T-helper 17 cell (primary cell): Measurements from ENCODE around the gene SH3RF3. TPM values are rescaled to one million over a fixed set of nuclear protein-coding genes. Genes with fewer than 3 reads are reported as not detected.

Experiments used
- ATAC-seq: fragments of 150-1000 bp; cut with Tn5 transposase; 2 replicates; pipeline ENCODE4 v1.10.0; 2021; ENCODE audit warnings: mild to moderate bottlenecking, moderate library complexity
- DNase-seq, 3 donors: peaks; one replicate each; pipeline versions ENCODE4 v3.0.0 to v3.0.0-alpha.2; 2020 to 2021
- H3K9me3 ChIP-seq: one replicate; pipeline ENCODE4 v1.7.0; 2013; ENCODE audit warnings: low read length, mild to moderate bottlenecking; ENCODE audit not compliant: control insufficient read depth, poor library complexity, severe bottlenecking
- H3K27ac Mint-ChIP-seq: one replicate; pipeline ENCODE4 v1.8.0; 2022; ENCODE audit warnings: mild to moderate bottlenecking, moderate library complexity, mixed read lengths
- H3K27me3 Mint-ChIP-seq: one replicate; pipeline ENCODE4 v1.8.0; 2022; ENCODE audit warnings: mixed read lengths
- H3K36me3 Mint-ChIP-seq: one replicate; pipeline ENCODE4 v1.8.0; 2022; ENCODE audit warnings: low read depth, mixed read lengths
- H3K4me1 Mint-ChIP-seq: one replicate; pipeline ENCODE4 v1.8.0; 2022; ENCODE audit warnings: mild to moderate bottlenecking, mixed read lengths
- H3K4me3 Mint-ChIP-seq: one replicate; pipeline ENCODE4 v1.8.0; 2022; ENCODE audit warnings: mild to moderate bottlenecking, moderate library complexity, mixed read lengths
- total RNA-seq, 4 donors: library from RNA in 2 of 4; stranded (reverse) in 2 of 4; gene quantifications; one replicate each; pipeline ENCODE4 v1.2.3 and lab custom pipeline; 2022 to 2026

SH3RF3 gene
- total RNA-seq, 2 donors from 2014 or later, result 0.16 to 0.27 TPM

- no peak for ATAC-seq
- no peaks in the 10 kb centered on the region for H3K36me3 Mint-ChIP-seq
- H3K4me1 Mint-ChIP-seq, result peaks cover 3% of the 10 kb centered on the region
- no peak overlapping the region for H3K4me3 Mint-ChIP-seq
- peaks cover 85% of the 10 kb centered on the region for H3K27me3 Mint-ChIP-seq
- H3K27ac Mint-ChIP-seq, result no peak overlapping the region
- no peaks in the 10 kb centered on the region for H3K9me3 ChIP-seq
- no peak for DNase-seq
Observed at GRCh38 chr2:109135359-109136197, 6.6 kb downstream of the SH3RF3 start.

GRCh38 chr2:109136542-109136941, 7.5 kb downstream of the SH3RF3 start:
- no peak for DNase-seq
- Mint-ChIP-seq H3K27ac (no peak overlapping the region), H3K4me1 (peaks cover 3% of the 10 kb centered on the region), H3K36me3 (no peaks in the 10 kb centered on the region), H3K4me3 (no peak overlapping the region), H3K27me3 (peaks cover 83% of the 10 kb centered on the region)
- ATAC-seq, result no peak
- H3K9me3 ChIP-seq, result no peaks in the 10 kb centered on the region

- H3K27me3 Mint-ChIP-seq, result peaks cover 78% of the 10 kb centered on the region
- peaks cover 5% of the 10 kb centered on the region for H3K4me1 Mint-ChIP-seq
Observed at GRCh38 chr2:109137616-109138015, 8.6 kb downstream of the SH3RF3 start.

GRCh38 chr2:109138449-109138848, 9.4 kb downstream of the SH3RF3 start:
- DNase-seq (no peak), ATAC-seq (no peak)
- Mint-ChIP-seq H3K27me3 (peaks cover 74% of the 10 kb centered on the region), H3K27ac (no peak overlapping the region), H3K4me1 (peaks cover 11% of the 10 kb centered on the region), H3K36me3 (no peaks in the 10 kb centered on the region), H3K4me3 (no peak overlapping the region)
- no peaks in the 10 kb centered on the region for H3K9me3 ChIP-seq

More at GRCh38 chr2:109137616-109138015, 8.6 kb downstream of the SH3RF3 start:
- H3K9me3 ChIP-seq, result no peaks in the 10 kb centered on the region
- Mint-ChIP-seq H3K27ac (no peak overlapping the region), H3K4me3 (no peak overlapping the region), H3K36me3 (no peaks in the 10 kb centered on the region)
- no peak for DNase-seq
- ATAC-seq, result no peak

GRCh38 chr2:109139002-109139401, 10.0 kb downstream of the SH3RF3 start:
- H3K36me3 Mint-ChIP-seq, result no peaks in the 10 kb centered on the region
- H3K27me3 Mint-ChIP-seq, result peaks cover 69% of the 10 kb centered on the region
- H3K9me3 ChIP-seq, result no peaks in the 10 kb centered on the region
- DNase-seq (no peak), ATAC-seq (no peak)
- H3K27ac Mint-ChIP-seq, result no peak overlapping the region
- no peak overlapping the region for H3K4me3 Mint-ChIP-seq
- H3K4me1 Mint-ChIP-seq, result peaks cover 15% of the 10 kb centered on the region

GRCh38 chr2:109139865-109140396, 10.9 kb downstream of the SH3RF3 start:
- H3K4me3 Mint-ChIP-seq, result no peak overlapping the region
- peaks cover 20% of the 10 kb centered on the region for H3K4me1 Mint-ChIP-seq
- H3K9me3 ChIP-seq, result no peaks in the 10 kb centered on the region
- H3K27me3 Mint-ChIP-seq, result peaks cover 62% of the 10 kb centered on the region
- no peaks in the 10 kb centered on the region for H3K36me3 Mint-ChIP-seq
- DNase-seq, result no peak
- H3K27ac Mint-ChIP-seq, result no peak overlapping the region
- no peak for ATAC-seq

GRCh38 chr2:109141006-109141600, 12.1 kb downstream of the SH3RF3 start:
- no peaks in the 10 kb centered on the region for H3K9me3 ChIP-seq
- Mint-ChIP-seq H3K27me3 (peaks cover 57% of the 10 kb centered on the region), H3K36me3 (no peaks in the 10 kb centered on the region), H3K27ac (no peak overlapping the region), H3K4me1 (peaks cover 24% of the 10 kb centered on the region), H3K4me3 (no peak overlapping the region)
- DNase-seq (no peak), ATAC-seq (no peak)

- DNase-seq, result no peak
- H3K27me3 Mint-ChIP-seq, result peaks cover 50% of the 10 kb centered on the region
- no peak overlapping the region for H3K27ac Mint-ChIP-seq
- H3K36me3 Mint-ChIP-seq, result no peaks in the 10 kb centered on the region
- no peak for ATAC-seq
- no peaks in the 10 kb centered on the region for H3K9me3 ChIP-seq
- peaks cover 24% of the 10 kb centered on the region for H3K4me1 Mint-ChIP-seq
- H3K4me3 Mint-ChIP-seq, result no peak overlapping the region
Observed at GRCh38 chr2:109141727-109142283, 12.8 kb downstream of the SH3RF3 start.

- Mint-ChIP-seq H3K27ac (no peak overlapping the region), H3K36me3 (no peaks in the 10 kb centered on the region), H3K4me3 (peak overlapping the region; percentile 55), H3K27me3 (peaks cover 51% of the 10 kb centered on the region), H3K4me1 (peaks cover 21% of the 10 kb centered on the region)
- DNase-seq, result no peak
- no peak for ATAC-seq
- no peaks in the 10 kb centered on the region for H3K9me3 ChIP-seq
Observed at GRCh38 chr2:109142416-109143210, 13.6 kb downstream of the SH3RF3 start.

- Mint-ChIP-seq H3K36me3 (no peaks in the 10 kb centered on the region), H3K4me1 (peaks cover 21% of the 10 kb centered on the region), H3K27ac (peak overlapping the region; percentile 87), H3K4me3 (peak overlapping the region; percentile 85), H3K27me3 (peaks cover 55% of the 10 kb centered on the region)
- peak; percentile 88 for ATAC-seq
- no peaks in the 10 kb centered on the region for H3K9me3 ChIP-seq
- peak in 1 of 3 donors; percentile 22 for DNase-seq
Observed at GRCh38 chr2:109143214-109144187, 14.5 kb downstream of the SH3RF3 start.

- H3K9me3 ChIP-seq, result no peaks in the 10 kb centered on the region
- DNase-seq, result no peak
- Mint-ChIP-seq H3K27ac (peak overlapping the region; percentile 87), H3K4me1 (peaks cover 21% of the 10 kb centered on the region), H3K4me3 (peak overlapping the region; percentile 47), H3K36me3 (no peaks in the 10 kb centered on the region), H3K27me3 (peaks cover 52% of the 10 kb centered on the region)
- peak; percentile 90 for ATAC-seq
Observed at GRCh38 chr2:109144271-109144670, 15.3 kb downstream of the SH3RF3 start.

GRCh38 chr2:109144721-109145120, 15.7 kb downstream of the SH3RF3 start:
- no peaks in the 10 kb centered on the region for H3K36me3 Mint-ChIP-seq
- peaks cover 50% of the 10 kb centered on the region for H3K27me3 Mint-ChIP-seq
- H3K27ac Mint-ChIP-seq, result peak overlapping the region; percentile 87
- peak; percentile 25 for ATAC-seq
- H3K4me3 Mint-ChIP-seq, result peak overlapping the region; percentile 47
- no peak for DNase-seq
- H3K4me1 Mint-ChIP-seq, result peaks cover 21% of the 10 kb centered on the region
- H3K9me3 ChIP-seq, result no peaks in the 10 kb centered on the region
